NCI-H446 (cell line): ENCODE results near the gene STIMATE.

Experiments used
- DNase-seq, 2 experiments: peaks; one replicate each; lab custom pipeline; 2025; lab: John Stamatoyannopoulos, UW

STIMATE gene

GRCh38 chr3:52865994-52866393 is 31.4 kb downstream of the STIMATE start:
- no peak for DNase-seq

- peak in 1 of 2 experiments; percentile 11 for DNase-seq
Observed at GRCh38 chr3:52860424-52860768, 37.0 kb downstream of the STIMATE start.

DNA sequence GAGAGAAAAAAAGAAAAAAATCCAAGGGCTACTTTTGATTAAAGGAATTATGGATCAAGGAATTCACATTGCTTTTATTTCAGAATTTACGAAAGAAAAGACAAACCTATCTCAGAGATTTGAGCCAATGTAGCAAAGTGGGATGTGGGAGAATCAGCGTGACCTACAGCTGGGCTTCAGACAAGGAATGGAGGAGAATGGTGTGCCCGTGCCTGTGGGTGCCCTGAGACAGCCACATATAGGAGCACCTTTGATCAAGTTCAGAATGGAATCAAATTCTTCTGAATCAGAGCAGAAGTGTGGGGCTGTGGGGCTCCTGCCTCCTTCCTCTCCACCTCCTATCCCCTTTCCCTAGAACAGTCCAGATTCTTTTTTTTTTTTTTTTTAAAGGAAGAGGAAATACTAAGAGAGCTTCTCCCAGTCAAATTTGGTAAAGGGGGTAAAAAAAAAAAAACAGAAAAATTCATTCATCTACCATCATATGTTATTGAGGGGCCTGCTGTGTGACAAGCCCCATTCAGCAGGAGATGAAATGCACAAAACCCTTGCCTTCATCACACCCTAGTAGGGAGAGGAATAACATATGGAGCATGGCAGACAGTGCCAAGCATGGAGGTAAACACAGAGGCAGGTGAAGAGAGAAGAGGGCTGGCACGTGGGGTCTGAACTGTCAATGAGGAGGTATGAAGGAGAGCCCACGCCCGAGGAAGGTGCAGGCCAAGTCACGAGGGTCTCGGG is 37.5 kb downstream of the STIMATE start:
- DNase-seq = no peak

- DNase-seq = peak; percentile 25 to 31
Observed at GRCh38 chr3:52857864-52858263, 39.5 kb downstream of the STIMATE start.

GRCh38 chr3:52857133-52857532 is 40.2 kb downstream of the STIMATE start:
- DNase-seq = peak in 1 of 2 experiments; percentile 60

DNA sequence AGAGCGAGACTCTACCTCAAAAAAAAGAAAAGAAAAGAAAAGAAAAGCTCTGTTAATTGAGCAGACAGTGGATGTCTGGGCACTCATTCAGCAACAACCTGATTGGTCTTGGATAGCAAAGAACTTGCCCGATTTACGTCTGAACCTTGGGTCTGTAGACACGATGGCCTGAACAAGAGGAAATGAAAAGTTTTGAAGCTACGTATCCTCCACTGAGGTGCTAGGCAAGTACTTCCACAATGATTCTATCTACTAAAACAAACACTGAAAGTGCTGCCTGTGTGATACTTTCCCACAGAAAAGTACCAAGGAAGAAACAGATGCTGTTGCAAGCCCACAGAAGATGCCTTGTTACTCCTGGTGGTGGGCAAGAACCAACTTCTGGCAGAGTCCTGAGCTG is 40.7 kb downstream of the STIMATE start:
- no peak for DNase-seq

DNA sequence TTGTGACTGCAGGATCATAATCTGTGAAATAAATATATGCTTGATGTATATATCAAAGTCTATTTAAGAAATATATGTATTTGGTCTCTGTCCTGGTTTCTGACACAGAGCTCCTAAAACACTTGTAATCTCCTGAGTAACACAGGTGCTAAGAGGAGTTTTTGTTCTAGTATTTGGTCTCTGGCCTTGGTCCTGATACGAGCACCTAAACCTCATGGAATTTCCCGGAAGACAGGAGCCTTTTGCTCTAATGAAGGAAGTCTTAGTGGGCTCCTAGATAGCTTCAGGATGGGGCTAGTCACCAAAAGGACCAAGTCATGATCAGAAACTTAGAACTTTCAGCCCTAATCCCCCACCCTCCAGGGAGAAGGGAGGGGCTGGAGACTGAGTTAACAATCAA is 43.3 kb downstream of the STIMATE start:
- DNase-seq = no peak

DNA sequence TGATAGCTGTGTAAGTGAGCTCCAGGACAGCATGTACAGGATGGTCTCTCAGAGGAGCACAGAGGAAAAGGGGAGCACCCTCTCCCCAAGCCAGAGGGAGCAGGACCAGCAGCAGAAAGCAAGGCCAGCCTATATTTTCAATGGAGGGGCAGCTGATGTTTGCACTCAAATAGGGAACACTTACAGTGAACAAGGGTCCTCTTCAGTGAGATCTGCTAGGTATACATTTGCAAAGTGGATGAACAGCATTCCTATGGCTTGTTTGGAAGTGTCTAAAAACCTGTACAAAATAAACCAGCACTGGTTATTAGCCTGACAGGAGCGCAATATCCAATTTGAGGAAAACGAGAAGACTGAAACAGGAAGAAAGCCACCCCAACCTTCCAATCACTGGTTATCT is 44.9 kb downstream of the STIMATE start:
- DNase-seq = no peak

DNA sequence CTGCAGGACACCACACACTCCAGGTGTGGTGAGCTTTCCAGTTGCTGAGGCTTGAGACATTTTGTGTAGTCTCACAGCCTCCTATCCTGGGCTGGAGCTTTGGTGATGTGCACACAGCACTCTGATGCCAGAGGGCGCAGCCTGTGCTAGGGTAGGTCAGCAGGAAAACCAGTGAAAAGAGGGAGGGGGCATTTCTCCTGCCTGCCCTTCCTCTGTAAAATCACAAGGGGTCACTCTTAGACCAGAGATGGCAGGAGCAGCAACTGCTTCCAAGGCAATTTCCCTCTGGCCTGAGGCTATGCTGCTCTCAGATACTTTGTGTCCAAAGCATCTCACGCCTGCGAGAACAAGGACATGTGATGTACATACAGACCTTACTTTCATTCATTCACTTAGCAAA is 46.0 kb downstream of the STIMATE start:
- peak in 1 of 2 experiments; percentile 54 for DNase-seq

- no peak for DNase-seq
Observed at GRCh38 chr3:52849656-52850055, 47.7 kb downstream of the STIMATE start.

DNA sequence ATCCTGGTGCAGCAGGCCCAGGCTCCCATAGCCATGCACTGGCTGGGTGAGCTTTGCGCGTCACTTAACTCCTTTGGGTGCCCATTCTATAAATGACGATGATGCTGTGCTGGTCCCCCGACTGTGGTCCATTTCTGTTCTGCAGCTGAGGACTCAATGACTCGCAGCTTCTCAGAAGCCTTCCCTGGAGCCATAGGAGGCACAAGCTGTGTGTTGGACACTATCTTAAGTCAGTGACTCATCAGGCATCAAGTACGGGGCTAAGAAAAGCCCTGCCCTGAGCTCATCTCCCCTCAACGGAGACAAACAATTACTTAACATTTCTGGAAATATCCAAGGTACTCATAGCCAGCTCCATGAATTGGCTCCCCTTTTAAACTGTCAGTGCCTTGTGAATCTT is 48.7 kb downstream of the STIMATE start:
- DNase-seq = no peak

DNA sequence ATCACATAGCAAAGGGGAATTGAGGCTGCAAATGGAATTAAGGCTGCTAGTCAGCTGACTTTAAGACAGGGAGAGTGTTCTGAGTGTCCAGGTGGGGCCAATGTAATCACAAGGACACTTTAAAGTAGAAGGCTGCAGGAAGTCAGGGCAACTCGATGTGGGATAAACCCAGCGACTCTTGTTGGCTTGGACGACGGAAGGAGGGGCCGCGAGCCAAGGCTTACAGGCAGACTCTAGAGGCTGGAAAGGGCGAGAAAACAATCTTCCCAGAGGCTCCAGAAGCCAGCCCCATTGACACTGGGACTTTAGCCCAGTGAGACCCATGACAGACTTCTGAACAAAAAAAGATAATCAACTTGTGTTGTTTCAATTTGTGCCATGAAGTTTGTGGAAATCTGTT is 49.6 kb downstream of the STIMATE start:
- no peak for DNase-seq

DNA sequence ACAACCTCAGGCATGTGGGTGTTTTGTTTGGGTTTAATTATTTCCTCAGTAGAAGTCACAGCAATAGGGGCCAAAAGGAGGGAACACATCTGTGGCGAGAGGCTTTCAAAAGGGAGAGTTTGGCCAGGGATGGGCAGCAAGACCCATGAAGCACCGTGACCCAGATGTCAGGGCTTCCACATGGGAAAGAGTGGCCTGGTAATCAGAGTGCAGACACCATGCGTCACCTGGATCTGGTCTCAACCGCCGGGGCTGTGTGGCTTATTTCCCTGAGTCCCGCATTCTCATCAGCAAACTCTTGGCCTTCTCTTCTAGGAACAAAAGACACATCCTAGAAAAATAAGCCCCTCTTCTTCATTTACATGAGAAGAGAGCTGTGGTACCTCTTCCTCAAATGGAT is 50.1 kb downstream of the STIMATE start:
- DNase-seq = no peak

DNA sequence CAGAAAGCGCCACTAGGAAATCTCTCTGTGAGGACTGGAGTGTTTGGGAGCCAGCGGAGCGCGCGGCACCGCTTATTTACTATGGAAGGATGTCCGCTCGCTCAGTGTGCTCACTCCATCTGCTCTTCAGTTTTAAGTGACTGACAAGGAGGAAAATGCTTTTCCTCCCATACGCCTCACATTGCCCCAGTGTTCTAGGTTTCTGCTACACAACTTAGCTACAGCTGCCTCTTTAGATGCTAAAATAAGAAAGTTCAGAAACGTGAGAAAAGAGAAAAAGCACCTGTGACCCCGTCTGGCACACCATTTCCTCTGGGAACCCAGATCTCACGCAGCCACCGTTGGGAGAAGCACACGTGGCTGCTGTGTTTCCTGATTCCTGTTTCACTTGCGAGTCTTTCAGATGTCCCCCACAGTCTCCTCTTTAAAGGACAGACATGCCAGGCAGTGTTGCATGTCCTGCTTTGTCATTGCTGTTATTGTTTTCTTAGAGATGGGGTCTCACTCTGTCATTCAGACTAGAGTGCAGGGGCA is 50.8 kb downstream of the STIMATE start:
- DNase-seq = peak in 1 of 2 experiments; percentile 39

- peak in 1 of 2 experiments; percentile 25 for DNase-seq
Observed at GRCh38 chr3:52845691-52846431, 51.5 kb downstream of the STIMATE start.

DNA sequence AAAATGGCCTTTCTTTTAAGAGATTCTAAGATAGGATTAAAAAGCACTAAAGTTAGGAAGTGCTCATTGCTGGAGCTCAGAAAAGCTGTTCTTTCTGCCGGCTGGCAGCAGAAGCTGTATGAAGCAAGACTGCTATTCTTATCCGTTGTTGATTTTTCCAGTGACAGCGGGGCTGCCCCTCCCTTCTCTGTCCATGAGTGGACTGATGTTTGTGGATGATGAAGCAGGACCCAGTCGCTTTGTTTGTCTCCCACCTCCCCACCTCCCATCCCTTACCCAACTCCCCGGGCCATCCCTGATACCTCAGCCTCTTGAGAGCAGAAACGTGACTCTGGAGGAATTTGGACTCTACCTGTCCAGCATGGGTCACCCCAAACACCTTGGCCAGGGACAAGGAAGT is 52.2 kb downstream of the STIMATE start:
- no peak for DNase-seq

GRCh38 chr3:52844290-52844975 is 52.9 kb downstream of the STIMATE start:
- no peak for DNase-seq

- no peak for DNase-seq
Observed at GRCh38 chr3:52843881-52844280, 53.5 kb downstream of the STIMATE start.

- DNase-seq = no peak
Observed at GRCh38 chr3:52843108-52843865, 54.1 kb downstream of the STIMATE start.

DNA sequence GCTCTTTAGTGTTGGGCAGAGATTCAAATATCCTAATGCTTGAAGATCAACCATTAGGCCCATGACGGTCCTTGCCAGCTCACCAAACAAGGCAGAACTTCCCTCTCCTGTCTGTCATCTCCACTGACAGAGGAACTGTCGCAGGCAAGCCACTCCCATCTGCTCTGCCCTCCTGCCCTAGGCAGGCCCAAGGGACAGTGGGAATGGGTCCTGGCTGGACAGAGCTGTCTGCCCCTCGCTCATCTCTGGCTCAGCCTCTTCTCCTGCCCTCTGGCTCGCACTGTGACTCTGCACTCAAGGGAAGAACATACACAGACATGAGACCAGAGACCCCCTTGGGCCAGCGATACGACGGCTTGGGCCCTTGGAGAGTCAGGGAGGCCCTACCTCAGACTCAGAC is 54.9 kb downstream of the STIMATE start:
- no peak for DNase-seq

DNA sequence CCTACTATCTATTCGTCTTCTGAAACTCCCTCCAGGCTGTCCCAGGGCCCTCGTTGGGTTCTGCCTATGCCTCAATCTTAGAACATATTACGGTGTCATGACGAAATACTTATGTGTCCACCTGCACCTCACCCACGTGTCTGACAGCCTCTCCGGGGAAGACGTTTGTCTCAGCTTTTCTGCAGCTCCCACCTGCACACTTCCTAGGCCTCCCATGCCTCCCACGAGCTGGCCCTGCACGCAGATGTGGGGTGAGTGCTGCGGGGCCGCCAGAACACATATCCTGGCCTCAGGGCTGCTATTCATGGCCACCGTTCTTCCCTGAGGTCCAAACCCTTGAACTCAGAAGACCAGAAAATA is 55.4 kb downstream of the STIMATE start:
- no peak for DNase-seq
